ENCODE data around the gene CCDC6. TPM values are rescaled to one million over a fixed set of nuclear protein-coding genes. Genes with fewer than 3 reads are reported as not detected.

Gene CCDC6
- polyA plus RNA-seq, 1 donor (not counting 4 experiments of a cell fraction or from before 2014, with no cell fraction given), result 46.5 TPM

DNA sequence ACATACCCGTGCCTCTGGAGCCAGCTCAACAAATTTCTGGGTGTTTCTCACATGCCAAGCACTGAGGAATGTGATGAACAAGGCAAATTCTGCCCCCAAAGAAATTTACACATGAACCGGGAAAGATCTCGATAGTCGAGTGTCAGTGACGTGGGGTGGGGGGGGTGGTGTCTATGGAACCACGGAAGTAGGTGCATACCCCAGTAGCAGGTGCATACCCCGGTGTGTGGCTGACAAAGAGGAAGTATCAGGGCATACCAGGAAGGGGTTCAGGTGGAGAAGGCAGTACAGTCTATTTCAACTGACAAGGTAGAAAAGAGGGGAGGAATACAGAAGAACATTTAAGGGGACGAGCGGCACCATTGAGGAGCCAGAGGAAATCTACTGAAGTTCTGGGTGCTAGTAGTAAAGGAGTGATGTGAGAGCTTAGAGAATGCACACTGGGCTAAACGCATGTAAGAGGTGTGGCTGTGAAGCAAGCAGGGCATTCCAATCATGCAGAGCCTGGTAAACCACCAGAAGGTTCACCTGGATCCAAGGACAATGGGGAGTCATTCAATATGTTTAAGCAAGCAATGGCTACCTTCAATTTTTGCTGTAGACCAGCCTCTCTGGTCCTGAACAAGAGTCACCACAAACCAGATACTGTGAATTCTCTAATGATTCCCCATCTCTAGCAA is 6.2 kb downstream of the CCDC6 start:
- H2AFZ ChIP-seq (ENCODE audit: control insufficient read depth, low read length), result no peak overlapping the region
- peaks cover 6% of the 10 kb centered on the region for H3K9me1 ChIP-seq (ENCODE audit: control insufficient read depth, extremely low read depth, insufficient read depth, low read length)
- peak overlapping the region; percentile 32 for H3K27ac ChIP-seq (ENCODE audit: control insufficient read depth, insufficient read depth, low read length)
- FAIRE-seq (no peak), DNase-seq (ENCODE audit: low read depth, low spot score) (no peak)
- peaks cover 17% of the 10 kb centered on the region for H4K20me1 ChIP-seq (ENCODE audit: control insufficient read depth, extremely low read depth, insufficient read depth, low read length)
- no peaks in the 10 kb centered on the region for H3K27me3 ChIP-seq (ENCODE audit: control insufficient read depth, extremely low read depth, insufficient read depth, low read length)
- peaks cover 66% of the 10 kb centered on the region for H3K4me1 ChIP-seq (ENCODE audit: control insufficient read depth, extremely low read depth, insufficient read depth, low read length)
- H3K9ac ChIP-seq (ENCODE audit: control insufficient read depth, extremely low read depth, insufficient read depth, low read length), result no peak overlapping the region
- H3K79me2 ChIP-seq (ENCODE audit: control insufficient read depth, insufficient read depth, low read length), result peaks cover 97% of the 10 kb centered on the region
- H3K9me3 ChIP-seq (ENCODE audit: control insufficient read depth, low read depth, low read length), result no peaks in the 10 kb centered on the region
- peaks cover 0 to 2% of the 10 kb centered on the region in 2 experiments for H3K36me3 ChIP-seq (ENCODE audit: control insufficient read depth in 2 of 2, extremely low read depth in 1 of 2, insufficient read depth in 2 of 2, low read length in 2 of 2)
- dilution Hi-C loops (cut with MboI; ENCODE audit: extremely low pct_ligation_motif_present, low sequenced_read_pairs), result no loop called here
- peak overlapping the region; percentile 44 for H3K4me2 ChIP-seq (ENCODE audit: control insufficient read depth, extremely low read depth, insufficient read depth, low read depth, low read length)
- no peak overlapping the region for H3K4me3 ChIP-seq (ENCODE audit: control insufficient read depth in 2 of 3, extremely low read depth in 1 of 3, insufficient read depth in 2 of 3, low read depth in 1 of 3, low read length in 3 of 3)
- TF ChIP-seq CTCF (optimal IDR thresholded peaks at IDR 0.05 in 1 of 3, IDR thresholded peaks at IDR 0.05 in 1 of 3, conservative IDR thresholded peaks at IDR 0.05 in 1 of 3; ENCODE audit: extremely low read depth in 1 of 3, insufficient read depth in 2 of 3, low read length in 3 of 3) (no peak), EZH2 (IDR thresholded peaks at IDR 0.05; ENCODE audit: low read length) (no peak)

DNA sequence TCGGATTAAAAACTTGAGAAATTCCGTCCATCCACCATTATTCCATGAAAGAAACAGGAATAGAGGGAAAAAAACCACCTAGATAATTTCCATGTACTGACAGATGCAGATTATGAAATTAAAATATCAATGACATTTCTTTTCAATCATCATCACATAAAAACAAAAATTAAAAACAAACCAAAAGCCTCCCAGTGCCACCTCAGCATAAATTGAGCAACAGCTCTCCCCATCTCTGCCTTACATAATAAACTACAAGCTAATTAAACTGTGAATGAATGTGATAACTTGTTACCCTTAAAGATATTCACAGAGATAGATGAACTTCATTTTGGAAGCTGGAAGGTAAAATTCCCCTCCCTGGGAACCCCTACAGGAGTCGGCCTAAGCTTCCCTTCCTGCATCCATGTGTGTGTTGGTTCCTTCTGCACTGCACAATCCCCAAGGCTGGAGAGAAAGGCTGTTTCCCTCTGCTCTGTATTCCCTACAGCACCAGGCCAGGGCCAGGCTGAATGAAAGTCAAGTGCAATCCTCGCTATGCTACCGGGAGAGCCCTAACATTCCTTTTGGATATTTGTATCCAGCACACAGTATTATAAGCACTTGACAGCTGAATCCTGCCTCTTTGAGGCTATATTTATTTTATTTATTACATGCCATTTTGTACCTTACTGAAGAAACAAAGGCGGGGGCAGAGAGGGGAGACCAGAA is 8.1 kb downstream of the CCDC6 start:
- Histone ChIP-seq H3K4me2 (ENCODE audit: control insufficient read depth, extremely low read depth, insufficient read depth, low read depth, low read length) (no peak overlapping the region), H3K9me3 (ENCODE audit: control insufficient read depth, low read depth, low read length) (no peaks in the 10 kb centered on the region), H3K9ac (ENCODE audit: control insufficient read depth, extremely low read depth, insufficient read depth, low read length) (no peak overlapping the region), H3K27me3 (ENCODE audit: control insufficient read depth, extremely low read depth, insufficient read depth, low read length) (no peaks in the 10 kb centered on the region), H3K27ac (ENCODE audit: control insufficient read depth, insufficient read depth, low read length) (no peak overlapping the region), H3K9me1 (ENCODE audit: control insufficient read depth, extremely low read depth, insufficient read depth, low read length) (peaks cover 5% of the 10 kb centered on the region), H4K20me1 (ENCODE audit: control insufficient read depth, extremely low read depth, insufficient read depth, low read length) (peaks cover 15% of the 10 kb centered on the region), H3K4me1 (ENCODE audit: control insufficient read depth, extremely low read depth, insufficient read depth, low read length) (peaks cover 64% of the 10 kb centered on the region), H3K36me3 (ENCODE audit: control insufficient read depth in 2 of 2, extremely low read depth in 1 of 2, insufficient read depth in 2 of 2, low read length in 2 of 2) (peaks cover 0 to 7% of the 10 kb centered on the region in 2 experiments), H3K79me2 (ENCODE audit: control insufficient read depth, insufficient read depth, low read length) (peaks cover 96% of the 10 kb centered on the region), H3K4me3 (ENCODE audit: control insufficient read depth in 2 of 3, extremely low read depth in 1 of 3, insufficient read depth in 2 of 3, low read depth in 1 of 3, low read length in 3 of 3) (no peak overlapping the region), H2AFZ (ENCODE audit: control insufficient read depth, low read length) (no peak overlapping the region)
- dilution Hi-C loops (cut with MboI; ENCODE audit: extremely low pct_ligation_motif_present, low sequenced_read_pairs), result no loop called here
- TF ChIP-seq EZH2 (IDR thresholded peaks at IDR 0.05; ENCODE audit: low read length), result no peak
- no peak for TF ChIP-seq CTCF (optimal IDR thresholded peaks at IDR 0.05 in 1 of 3, IDR thresholded peaks at IDR 0.05 in 1 of 3, conservative IDR thresholded peaks at IDR 0.05 in 1 of 3; ENCODE audit: extremely low read depth in 1 of 3, insufficient read depth in 2 of 3, low read length in 3 of 3)
- DNase-seq (ENCODE audit: low read depth, low spot score) (no peak), FAIRE-seq (no peak)

Measured in keratinocyte (primary cell).